SK-N-SH (cell line): Measurements from ENCODE around the gene PARP12. TPM values are rescaled to one million over a fixed set of nuclear protein-coding genes. Genes with fewer than 3 reads are reported as not detected.

Source experiments
- CTCF ChIA-PET: fragments of 300-600, 350-600 bp; formaldehyde crosslinking; extraction: SDS; loops from one replicate; lab custom pipeline; 2021; lab: Yijun Ruan, JAX
- POLR2A ChIA-PET: fragments of 350-600 bp; sonication (Branson Sonifier 250); formaldehyde crosslinking; extraction: SDS; loops from one replicate; lab custom pipeline; 2020; ENCODE audit warnings: antibody characterized with exemption, inconsistent platforms; lab: Yijun Ruan, JAX
- DNase-seq: peaks from one replicate; pipeline ENCODE4 v3.0.0; 2012
- H2AFZ ChIP-seq: fragments of 200-600 bp; sonication (generic); 2 replicates; pipeline ENCODE4 v1.8.1; 2016; ENCODE audit warnings: antibody characterized with exemption, mild to moderate bottlenecking, low read depth
- H3F3A ChIP-seq: fragments of 200-600 bp; sonication (generic); replicated peaks from 2 replicates; pipeline ENCODE3; 2016; ENCODE audit warnings: antibody characterized with exemption, mild to moderate bottlenecking; ENCODE audit not compliant: insufficient read depth
- H3K27ac ChIP-seq, 2 experiments: fragments of 200-500 bp in 1 of 2; fragments of 200-600 bp in 1 of 2; sonication (Bioruptor generic) in 1 of 2; sonication (generic), shearing (Covaris generic) in 1 of 2; 2 replicates each; pipeline versions ENCODE4 v1.5.1 to v1.6.1; 2014 to 2016; ENCODE audit warnings: low read depth in 2 of 2, inconsistent platforms in 1 of 2, low read length in 1 of 2, mild to moderate bottlenecking in 1 of 2, mixed read lengths in 1 of 2
- H3K27me3 ChIP-seq: fragments of 200-600 bp; sonication (generic), shearing (Covaris generic); 2 replicates; pipeline ENCODE4 v1.6.1; 2016; ENCODE audit warnings: mixed run types; ENCODE audit not compliant: insufficient read depth
- H3K36me3 ChIP-seq, 2 experiments: fragments of 200-500 bp in 1 of 2; fragments of 200-600 bp in 1 of 2; sonication (Bioruptor generic) in 1 of 2; sonication (generic) in 1 of 2; replicated peaks in 1 of 2; 2 replicates each; pipeline versions ENCODE3 to v1.5.1; 2014 to 2016; ENCODE audit warnings: low read length in 1 of 2, mild to moderate bottlenecking in 1 of 2; ENCODE audit not compliant: insufficient read depth in 2 of 2, control insufficient read depth in 1 of 2
- H3K4me1 ChIP-seq, 2 experiments: fragments of 200-500 bp in 1 of 2; fragments of 200-600 bp in 1 of 2; sonication (Bioruptor generic) in 1 of 2; sonication (generic), shearing (Covaris generic) in 1 of 2; 2 replicates each; pipeline versions ENCODE4 v1.5.1 to v1.6.1; 2014 to 2016; ENCODE audit warnings: low read depth in 1 of 2, low read length in 1 of 2, mixed run types in 1 of 2; ENCODE audit not compliant: insufficient read depth in 2 of 2, control insufficient read depth in 1 of 2
- H3K4me2 ChIP-seq: fragments of 200-600 bp; sonication (generic), shearing (Covaris generic); 2 replicates; pipeline ENCODE4 v1.6.1; 2017; ENCODE audit warnings: mixed run types
- H3K4me3 ChIP-seq, 2 experiments: fragments of 200-500 bp in 1 of 2; fragments of 200-600 bp in 1 of 2; sonication (Bioruptor generic) in 1 of 2; sonication (generic), shearing (Covaris generic) in 1 of 2; 2 replicates each; pipeline versions ENCODE4 v1.5.1 to v1.8.1; 2014 to 2016; ENCODE audit warnings: low read depth in 2 of 2, inconsistent platforms in 1 of 2, low read length in 1 of 2, mild to moderate bottlenecking in 1 of 2, mixed read lengths in 1 of 2, moderate library complexity in 1 of 2
- H3K79me2 ChIP-seq: fragments of 200-600 bp; sonication (generic); 2 replicates; pipeline ENCODE4 v1.8.1; 2017; ENCODE audit warnings: mild to moderate bottlenecking; ENCODE audit not compliant: insufficient read depth
- H3K9ac ChIP-seq: fragments of 200-600 bp; sonication (generic); 2 replicates; pipeline ENCODE4 v1.6.1; 2017; ENCODE audit warnings: mixed run types
- H3K9me2 ChIP-seq: fragments of 200-600 bp; sonication (generic); 2 replicates; pipeline ENCODE4 v1.6.1; 2017; ENCODE audit warnings: mixed run types
- H3K9me3 ChIP-seq: fragments of 200-600 bp; sonication (generic); 2 replicates; pipeline ENCODE4 v1.6.1; 2017; ENCODE audit warnings: mixed run types, mild to moderate bottlenecking, moderate library complexity
- H4K20me1 ChIP-seq: fragments of 200-600 bp; sonication (generic); 2 replicates; pipeline ENCODE4 v1.6.1; 2017; ENCODE audit warnings: mild to moderate bottlenecking, mixed run types; ENCODE audit not compliant: insufficient read depth
- EZH2phosphoT487 ChIP-seq: fragments of 200-600 bp; sonication (generic); IDR thresholded peaks from 2 replicates; pipeline ENCODE4 v1.6.1; 2017; ENCODE audit warnings: low read depth, mixed run types, mild to moderate bottlenecking, antibody characterized with exemption, moderate library complexity, borderline replicate concordance
- FOSL2 ChIP-seq: IDR thresholded peaks from 2 replicates; pipeline ENCODE4 v1.4.0; 2012; ENCODE audit warnings: low read depth, mild to moderate bottlenecking, moderate library complexity, borderline replicate concordance
- JUND ChIP-seq: IDR thresholded peaks from 2 replicates; pipeline ENCODE4 v1.4.0; 2012
- POLR2AphosphoS5 ChIP-seq: IDR thresholded peaks from 2 replicates; pipeline ENCODE4 v1.6.1; 2012; ENCODE audit warnings: low read depth, low read length
- RFX5 ChIP-seq: IDR thresholded peaks from 2 replicates; pipeline ENCODE4 v1.6.1; 2012; ENCODE audit warnings: mild to moderate bottlenecking, improper control_type of control experiment, low read length
- SMC3 ChIP-seq: IDR thresholded peaks from 2 replicates; pipeline ENCODE4 v1.6.1; 2012; ENCODE audit warnings: low read depth, low read length, improper control_type of control experiment
- TEAD4 ChIP-seq: IDR thresholded peaks from 2 replicates; pipeline ENCODE4 v1.4.0; 2012; ENCODE audit warnings: mild to moderate bottlenecking, borderline replicate concordance; ENCODE audit not compliant: insufficient read depth
- YY1 ChIP-seq: IDR thresholded peaks from 2 replicates; pipeline ENCODE4 v1.4.0; 2012; ENCODE audit warnings: low read depth, mild to moderate bottlenecking
- WGBS: methylation state at CpG from one replicate; pipeline ENCODE4 v1.1.6; 2017; ENCODE audit warnings: low lambda C conversion rate; 5-methylcytosine and 5-hydroxymethylcytosine counted together
- polyA plus RNA-seq, 3 experiments: library from polyadenylated mRNA; depleted of rRNA; stranded (reverse); fragments of >200 nt; gene quantifications; 2 replicates each; pipeline ENCODE4 v1.2.3, GENCODE V29; 2012
- TF ChIP-seq, protein P1 (sequence below): fragments of 200-600 bp; sonication (generic); IDR thresholded peaks from 2 replicates; pipeline ENCODE4 v1.6.1; 2017; ENCODE audit warnings: antibody characterized with exemption, mild to moderate bottlenecking, moderate library complexity
- TF ChIP-seq, protein P2 (sequence below): IDR thresholded peaks from 2 replicates; pipeline ENCODE4 v1.6.1; 2012; ENCODE audit warnings: mild to moderate bottlenecking, low read depth, low read length, moderate library complexity
- TF ChIP-seq, protein P3 (sequence below): IDR thresholded peaks from 2 replicates; pipeline ENCODE4; 2012
- TF ChIP-seq, protein P4 (sequence below): fragments of 150-350 bp; IDR thresholded peaks from 2 replicates; pipeline ENCODE4 v1.6.1; 2016; ENCODE audit warnings: mild to moderate bottlenecking, low read depth, low read length

Gene PARP12
- polyA plus RNA-seq, 1 of the 3 experiments (the other 2 are of a cell fraction) = 17.7 TPM

DNA sequence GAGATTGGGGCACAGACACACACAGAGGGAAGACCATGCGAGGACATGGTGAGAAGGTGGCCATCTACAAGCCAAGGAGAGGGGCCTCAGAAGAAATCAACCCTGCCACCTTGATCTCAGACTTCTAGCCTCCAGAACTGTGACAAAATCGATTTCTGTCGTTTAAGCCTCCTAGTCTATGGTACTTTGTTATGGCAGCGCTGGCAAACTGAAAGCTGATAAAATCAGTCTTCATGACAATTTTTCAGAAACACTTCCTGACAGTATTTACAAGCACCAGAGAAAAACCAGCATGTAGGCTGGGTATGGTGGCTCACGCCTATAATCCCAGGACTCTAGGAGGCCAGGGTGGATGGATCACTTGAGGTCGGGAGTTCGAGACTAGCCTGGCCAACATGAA is 4.2 kb downstream of the PARP12 start (continued):
- TF ChIP-seq EZH2phosphoT487 = no peak
- no peak for TF ChIP-seq RFX5
- no peak for TF ChIP-seq YY1
- no peak for TF ChIP-seq TEAD4
- TF ChIP-seq FOSL2 = no peak

DNA sequence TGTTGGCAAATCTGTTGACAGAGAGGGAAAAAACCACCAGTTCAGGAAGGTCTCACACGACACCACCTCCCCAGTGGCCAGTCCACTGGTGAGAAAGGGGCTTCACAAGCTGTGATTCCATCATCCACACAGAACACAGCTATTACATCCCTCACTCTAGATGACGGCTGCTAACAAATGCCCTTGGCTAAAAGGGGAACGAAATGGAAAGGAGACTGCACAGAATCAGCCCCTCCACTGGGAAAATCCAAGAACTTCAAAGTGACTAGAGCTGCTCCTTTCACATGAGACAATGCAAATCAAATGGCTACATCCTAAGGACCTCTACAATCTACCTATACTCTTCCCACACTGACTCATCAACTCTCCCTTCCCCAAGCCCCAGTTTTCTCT is 5.6 kb downstream of the PARP12 start:
- DNase-seq = no peak
- Histone ChIP-seq H3K9me2 (no peaks in the 10 kb centered on the region), H3F3A (peaks cover 20% of the 10 kb centered on the region), H3K27me3 (no peaks in the 10 kb centered on the region), H3K4me3 (no peak overlapping the region), H2AFZ (no peak overlapping the region), H3K36me3 (no peaks in the 10 kb centered on the region), H3K4me2 (no peak overlapping the region), H4K20me1 (no peaks in the 10 kb centered on the region), H3K4me1 (peaks cover 18 to 31% of the 10 kb centered on the region in 2 experiments), H3K27ac (no peak overlapping the region), H3K9me3 (no peaks in the 10 kb centered on the region), H3K9ac (no peak overlapping the region), H3K79me2 (0 out of 2 replicates have a peak, but pooled peaks cover 5% of the 10 kb centered on the region)
- WGBS = 98% methylated on average over 3 of the region's 3 CpGs
- ChIA-PET POLR2A (no interaction called here), CTCF (interaction anchor here (1.1 to 2.3 kb wide), 2 partner anchors 9 to 12 kb away, joined by 5 to 7 read pairs; no protein-coding TSS in a partner anchor)
- TF ChIP-seq, protein P1, sequence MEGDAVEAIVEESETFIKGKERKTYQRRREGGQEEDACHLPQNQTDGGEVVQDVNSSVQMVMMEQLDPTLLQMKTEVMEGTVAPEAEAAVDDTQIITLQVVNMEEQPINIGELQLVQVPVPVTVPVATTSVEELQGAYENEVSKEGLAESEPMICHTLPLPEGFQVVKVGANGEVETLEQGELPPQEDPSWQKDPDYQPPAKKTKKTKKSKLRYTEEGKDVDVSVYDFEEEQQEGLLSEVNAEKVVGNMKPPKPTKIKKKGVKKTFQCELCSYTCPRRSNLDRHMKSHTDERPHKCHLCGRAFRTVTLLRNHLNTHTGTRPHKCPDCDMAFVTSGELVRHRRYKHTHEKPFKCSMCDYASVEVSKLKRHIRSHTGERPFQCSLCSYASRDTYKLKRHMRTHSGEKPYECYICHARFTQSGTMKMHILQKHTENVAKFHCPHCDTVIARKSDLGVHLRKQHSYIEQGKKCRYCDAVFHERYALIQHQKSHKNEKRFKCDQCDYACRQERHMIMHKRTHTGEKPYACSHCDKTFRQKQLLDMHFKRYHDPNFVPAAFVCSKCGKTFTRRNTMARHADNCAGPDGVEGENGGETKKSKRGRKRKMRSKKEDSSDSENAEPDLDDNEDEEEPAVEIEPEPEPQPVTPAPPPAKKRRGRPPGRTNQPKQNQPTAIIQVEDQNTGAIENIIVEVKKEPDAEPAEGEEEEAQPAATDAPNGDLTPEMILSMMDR = no peak
- TF ChIP-seq JUND (no peak), RFX5 (no peak), EZH2phosphoT487 (no peak), SMC3 (no peak), POLR2AphosphoS5 (no peak)
- TF ChIP-seq, protein P2, sequence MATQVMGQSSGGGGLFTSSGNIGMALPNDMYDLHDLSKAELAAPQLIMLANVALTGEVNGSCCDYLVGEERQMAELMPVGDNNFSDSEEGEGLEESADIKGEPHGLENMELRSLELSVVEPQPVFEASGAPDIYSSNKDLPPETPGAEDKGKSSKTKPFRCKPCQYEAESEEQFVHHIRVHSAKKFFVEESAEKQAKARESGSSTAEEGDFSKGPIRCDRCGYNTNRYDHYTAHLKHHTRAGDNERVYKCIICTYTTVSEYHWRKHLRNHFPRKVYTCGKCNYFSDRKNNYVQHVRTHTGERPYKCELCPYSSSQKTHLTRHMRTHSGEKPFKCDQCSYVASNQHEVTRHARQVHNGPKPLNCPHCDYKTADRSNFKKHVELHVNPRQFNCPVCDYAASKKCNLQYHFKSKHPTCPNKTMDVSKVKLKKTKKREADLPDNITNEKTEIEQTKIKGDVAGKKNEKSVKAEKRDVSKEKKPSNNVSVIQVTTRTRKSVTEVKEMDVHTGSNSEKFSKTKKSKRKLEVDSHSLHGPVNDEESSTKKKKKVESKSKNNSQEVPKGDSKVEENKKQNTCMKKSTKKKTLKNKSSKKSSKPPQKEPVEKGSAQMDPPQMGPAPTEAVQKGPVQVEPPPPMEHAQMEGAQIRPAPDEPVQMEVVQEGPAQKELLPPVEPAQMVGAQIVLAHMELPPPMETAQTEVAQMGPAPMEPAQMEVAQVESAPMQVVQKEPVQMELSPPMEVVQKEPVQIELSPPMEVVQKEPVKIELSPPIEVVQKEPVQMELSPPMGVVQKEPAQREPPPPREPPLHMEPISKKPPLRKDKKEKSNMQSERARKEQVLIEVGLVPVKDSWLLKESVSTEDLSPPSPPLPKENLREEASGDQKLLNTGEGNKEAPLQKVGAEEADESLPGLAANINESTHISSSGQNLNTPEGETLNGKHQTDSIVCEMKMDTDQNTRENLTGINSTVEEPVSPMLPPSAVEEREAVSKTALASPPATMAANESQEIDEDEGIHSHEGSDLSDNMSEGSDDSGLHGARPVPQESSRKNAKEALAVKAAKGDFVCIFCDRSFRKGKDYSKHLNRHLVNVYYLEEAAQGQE = no peak
- TF ChIP-seq, protein P3, sequence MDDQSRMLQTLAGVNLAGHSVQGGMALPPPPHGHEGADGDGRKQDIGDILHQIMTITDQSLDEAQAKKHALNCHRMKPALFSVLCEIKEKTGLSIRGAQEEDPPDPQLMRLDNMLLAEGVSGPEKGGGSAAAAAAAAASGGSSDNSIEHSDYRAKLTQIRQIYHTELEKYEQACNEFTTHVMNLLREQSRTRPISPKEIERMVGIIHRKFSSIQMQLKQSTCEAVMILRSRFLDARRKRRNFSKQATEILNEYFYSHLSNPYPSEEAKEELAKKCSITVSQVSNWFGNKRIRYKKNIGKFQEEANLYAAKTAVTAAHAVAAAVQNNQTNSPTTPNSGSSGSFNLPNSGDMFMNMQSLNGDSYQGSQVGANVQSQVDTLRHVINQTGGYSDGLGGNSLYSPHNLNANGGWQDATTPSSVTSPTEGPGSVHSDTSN = no peak
- TF ChIP-seq, protein P4, sequence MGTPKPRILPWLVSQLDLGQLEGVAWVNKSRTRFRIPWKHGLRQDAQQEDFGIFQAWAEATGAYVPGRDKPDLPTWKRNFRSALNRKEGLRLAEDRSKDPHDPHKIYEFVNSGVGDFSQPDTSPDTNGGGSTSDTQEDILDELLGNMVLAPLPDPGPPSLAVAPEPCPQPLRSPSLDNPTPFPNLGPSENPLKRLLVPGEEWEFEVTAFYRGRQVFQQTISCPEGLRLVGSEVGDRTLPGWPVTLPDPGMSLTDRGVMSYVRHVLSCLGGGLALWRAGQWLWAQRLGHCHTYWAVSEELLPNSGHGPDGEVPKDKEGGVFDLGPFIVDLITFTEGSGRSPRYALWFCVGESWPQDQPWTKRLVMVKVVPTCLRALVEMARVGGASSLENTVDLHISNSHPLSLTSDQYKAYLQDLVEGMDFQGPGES = no peak
